GM12801 (cell line): ENCODE results near the gene ZNF3.

Source experiments
- CTCF ChIP-seq: IDR thresholded peaks from one replicate; pipeline ENCODE4 v1.5.1; 2011; ENCODE audit warnings: control low read depth; ENCODE audit not compliant: insufficient read length; ENCODE audit errors: extremely low read depth

The ZNF3 gene

GRCh38 chr7:100118388-100119071 lies 37.0 kb upstream of the ZNF3 start:
- TF ChIP-seq CTCF, result no peak

- TF ChIP-seq CTCF, result no peak
These were observed 33.5 kb upstream of the ZNF3 start for GRCh38 chr7:100115026-100115425.

- TF ChIP-seq CTCF, result no peak
These were observed 30.4 kb upstream of the ZNF3 start for GRCh38 chr7:100111914-100112313.

GRCh38 chr7:100111156-100111555 lies 29.6 kb upstream of the ZNF3 start:
- no peak for TF ChIP-seq CTCF

- no peak for TF ChIP-seq CTCF
These were observed 28.1 kb upstream of the ZNF3 start for GRCh38 chr7:100109521-100110163.

- no peak for TF ChIP-seq CTCF
These were observed 26.4 kb upstream of the ZNF3 start for GRCh38 chr7:100107890-100108289.

- TF ChIP-seq CTCF, result no peak
These were observed 25.7 kb upstream of the ZNF3 start for GRCh38 chr7:100107125-100107737.
